ENCODE results near the gene RTTN.

DNA sequence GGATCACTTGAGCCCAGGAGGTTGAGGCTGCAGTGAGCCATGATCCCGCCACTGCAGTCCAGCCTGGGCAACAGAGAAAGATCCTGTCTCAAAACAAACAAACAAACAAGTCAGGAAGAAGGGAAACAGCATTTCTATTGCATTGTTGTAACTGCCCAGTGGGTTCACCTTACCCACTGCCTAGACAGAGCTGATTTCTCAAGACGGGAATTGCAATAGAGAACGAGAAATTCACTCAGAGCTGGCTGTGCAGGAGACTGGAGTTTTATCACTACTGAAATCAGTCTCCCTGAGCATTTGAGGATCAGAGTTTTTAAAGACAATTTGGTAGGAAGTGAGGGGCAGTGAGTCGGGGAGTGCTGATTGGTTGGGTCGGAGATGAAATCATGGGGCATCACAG lies 24.2 kb upstream of the RTTN start:
- TF ChIP-seq, protein P1, sequence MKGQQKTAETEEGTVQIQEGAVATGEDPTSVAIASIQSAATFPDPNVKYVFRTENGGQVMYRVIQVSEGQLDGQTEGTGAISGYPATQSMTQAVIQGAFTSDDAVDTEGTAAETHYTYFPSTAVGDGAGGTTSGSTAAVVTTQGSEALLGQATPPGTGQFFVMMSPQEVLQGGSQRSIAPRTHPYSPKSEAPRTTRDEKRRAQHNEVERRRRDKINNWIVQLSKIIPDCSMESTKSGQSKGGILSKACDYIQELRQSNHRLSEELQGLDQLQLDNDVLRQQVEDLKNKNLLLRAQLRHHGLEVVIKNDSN (IDR thresholded peaks at IDR 0.05; ENCODE audit: borderline replicate concordance, low read depth) = no peak
- TF ChIP-seq RAD21 (IDR thresholded peaks at IDR 0.05; ENCODE audit: low read length) = no peak
- TF ChIP-seq, protein P2, sequence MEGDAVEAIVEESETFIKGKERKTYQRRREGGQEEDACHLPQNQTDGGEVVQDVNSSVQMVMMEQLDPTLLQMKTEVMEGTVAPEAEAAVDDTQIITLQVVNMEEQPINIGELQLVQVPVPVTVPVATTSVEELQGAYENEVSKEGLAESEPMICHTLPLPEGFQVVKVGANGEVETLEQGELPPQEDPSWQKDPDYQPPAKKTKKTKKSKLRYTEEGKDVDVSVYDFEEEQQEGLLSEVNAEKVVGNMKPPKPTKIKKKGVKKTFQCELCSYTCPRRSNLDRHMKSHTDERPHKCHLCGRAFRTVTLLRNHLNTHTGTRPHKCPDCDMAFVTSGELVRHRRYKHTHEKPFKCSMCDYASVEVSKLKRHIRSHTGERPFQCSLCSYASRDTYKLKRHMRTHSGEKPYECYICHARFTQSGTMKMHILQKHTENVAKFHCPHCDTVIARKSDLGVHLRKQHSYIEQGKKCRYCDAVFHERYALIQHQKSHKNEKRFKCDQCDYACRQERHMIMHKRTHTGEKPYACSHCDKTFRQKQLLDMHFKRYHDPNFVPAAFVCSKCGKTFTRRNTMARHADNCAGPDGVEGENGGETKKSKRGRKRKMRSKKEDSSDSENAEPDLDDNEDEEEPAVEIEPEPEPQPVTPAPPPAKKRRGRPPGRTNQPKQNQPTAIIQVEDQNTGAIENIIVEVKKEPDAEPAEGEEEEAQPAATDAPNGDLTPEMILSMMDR (IDR thresholded peaks at IDR 0.05) = no peak
- no peak for TF ChIP-seq EP300 (IDR thresholded peaks at IDR 0.05; ENCODE audit: borderline replicate concordance in 1 of 2, low read depth in 1 of 2, low read length in 1 of 2)
- no peak for TF ChIP-seq MXI1 (IDR thresholded peaks at IDR 0.05; ENCODE audit: low read depth, low read length)
- TF ChIP-seq, protein P3, sequence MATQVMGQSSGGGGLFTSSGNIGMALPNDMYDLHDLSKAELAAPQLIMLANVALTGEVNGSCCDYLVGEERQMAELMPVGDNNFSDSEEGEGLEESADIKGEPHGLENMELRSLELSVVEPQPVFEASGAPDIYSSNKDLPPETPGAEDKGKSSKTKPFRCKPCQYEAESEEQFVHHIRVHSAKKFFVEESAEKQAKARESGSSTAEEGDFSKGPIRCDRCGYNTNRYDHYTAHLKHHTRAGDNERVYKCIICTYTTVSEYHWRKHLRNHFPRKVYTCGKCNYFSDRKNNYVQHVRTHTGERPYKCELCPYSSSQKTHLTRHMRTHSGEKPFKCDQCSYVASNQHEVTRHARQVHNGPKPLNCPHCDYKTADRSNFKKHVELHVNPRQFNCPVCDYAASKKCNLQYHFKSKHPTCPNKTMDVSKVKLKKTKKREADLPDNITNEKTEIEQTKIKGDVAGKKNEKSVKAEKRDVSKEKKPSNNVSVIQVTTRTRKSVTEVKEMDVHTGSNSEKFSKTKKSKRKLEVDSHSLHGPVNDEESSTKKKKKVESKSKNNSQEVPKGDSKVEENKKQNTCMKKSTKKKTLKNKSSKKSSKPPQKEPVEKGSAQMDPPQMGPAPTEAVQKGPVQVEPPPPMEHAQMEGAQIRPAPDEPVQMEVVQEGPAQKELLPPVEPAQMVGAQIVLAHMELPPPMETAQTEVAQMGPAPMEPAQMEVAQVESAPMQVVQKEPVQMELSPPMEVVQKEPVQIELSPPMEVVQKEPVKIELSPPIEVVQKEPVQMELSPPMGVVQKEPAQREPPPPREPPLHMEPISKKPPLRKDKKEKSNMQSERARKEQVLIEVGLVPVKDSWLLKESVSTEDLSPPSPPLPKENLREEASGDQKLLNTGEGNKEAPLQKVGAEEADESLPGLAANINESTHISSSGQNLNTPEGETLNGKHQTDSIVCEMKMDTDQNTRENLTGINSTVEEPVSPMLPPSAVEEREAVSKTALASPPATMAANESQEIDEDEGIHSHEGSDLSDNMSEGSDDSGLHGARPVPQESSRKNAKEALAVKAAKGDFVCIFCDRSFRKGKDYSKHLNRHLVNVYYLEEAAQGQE (IDR thresholded peaks at IDR 0.05; ENCODE audit: low read depth, low read length) = no peak
- no peak for TF ChIP-seq RCOR1 (IDR thresholded peaks at IDR 0.05; ENCODE audit: low read length)
- TF ChIP-seq TEAD4 (IDR thresholded peaks at IDR 0.05; ENCODE audit: borderline replicate concordance, insufficient read depth) = no peak
- TF ChIP-seq, protein P4, sequence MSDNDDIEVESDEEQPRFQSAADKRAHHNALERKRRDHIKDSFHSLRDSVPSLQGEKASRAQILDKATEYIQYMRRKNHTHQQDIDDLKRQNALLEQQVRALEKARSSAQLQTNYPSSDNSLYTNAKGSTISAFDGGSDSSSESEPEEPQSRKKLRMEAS (IDR thresholded peaks at IDR 0.05; ENCODE audit: low read depth) = no peak
- TF ChIP-seq SMC3 (IDR thresholded peaks at IDR 0.05; ENCODE audit: low read depth, low read length) = no peak
- no peak for TF ChIP-seq POLR2AphosphoS5 (IDR thresholded peaks at IDR 0.05; ENCODE audit: low read depth, low read length)
- TF ChIP-seq YY1 (IDR thresholded peaks at IDR 0.05; ENCODE audit: low read depth) = no peak
- no peak for TF ChIP-seq NRF1 (IDR thresholded peaks at IDR 0.05; ENCODE audit: low read depth, low read length)

All from SK-N-SH (cell line).